Measurements from ENCODE around the gene RAD9A.
A peak's percentile ranks its signal among the peaks of the same experiment; 100 is the strongest.

RAD9A gene

GRCh38 chr11:67352546-67353316 lies 39.1 kb upstream of the RAD9A start:
- TF ChIP-seq POLR2A (IDR thresholded peaks at IDR 0.05; ENCODE audit: low read depth, low read length) = peak; percentile 72; the same call in 1 of the 2 replicates
- no peak; the same call in 1 of the 2 replicates for TF ChIP-seq POLR2AphosphoS5 (IDR thresholded peaks at IDR 0.05; ENCODE audit: low read depth, low read length)
- DNase-seq (ENCODE audit: insufficient read length) (no peak), FAIRE-seq (no peak)

- FAIRE-seq (peak; percentile 99), DNase-seq (ENCODE audit: insufficient read length) (peak; percentile 96)
- TF ChIP-seq POLR2AphosphoS5 (IDR thresholded peaks at IDR 0.05; ENCODE audit: low read depth, low read length) (peak; percentile 91), TAF1 (IDR thresholded peaks at IDR 0.05; ENCODE audit: borderline replicate concordance, low read depth, low read length) (peak; percentile 76), POLR2A (IDR thresholded peaks at IDR 0.05; ENCODE audit: low read depth, low read length) (peak; percentile 90)
Measured at GRCh38 chr11:67353317-67354074, 38.3 kb upstream of the RAD9A start, which contains the start of gene POLD4. Gene POLD4 (minus strand): TSS chr11:67353546. CDS start chr11:67353399, 147 bp downstream.

GRCh38 chr11:67354075-67355022 lies 37.4 kb upstream of the RAD9A start:
- FAIRE-seq = peak; percentile 53
- DNase-seq (ENCODE audit: insufficient read length) = no peak
- TF ChIP-seq POLR2A (IDR thresholded peaks at IDR 0.05; ENCODE audit: low read depth, low read length) (no peak), TAF1 (IDR thresholded peaks at IDR 0.05; ENCODE audit: borderline replicate concordance, low read depth, low read length) (0 out of 2 replicates have a peak, but pooled peaks have one; percentile 39)

- no peak for TF ChIP-seq POLR2A (IDR thresholded peaks at IDR 0.05; ENCODE audit: low read depth, low read length)
- TF ChIP-seq POLR2AphosphoS5 (IDR thresholded peaks at IDR 0.05; ENCODE audit: low read depth, low read length) = no peak
- TF ChIP-seq TAF1 (IDR thresholded peaks at IDR 0.05; ENCODE audit: borderline replicate concordance, low read depth, low read length) = no peak
- FAIRE-seq (no peak), DNase-seq (ENCODE audit: insufficient read length) (no peak)
Measured at GRCh38 chr11:67355023-67355793, 36.6 kb upstream of the RAD9A start.

GRCh38 chr11:67355794-67356386 lies 35.9 kb upstream of the RAD9A start:
- TF ChIP-seq TAF1 (IDR thresholded peaks at IDR 0.05; ENCODE audit: borderline replicate concordance, low read depth, low read length) = no peak
- TF ChIP-seq POLR2AphosphoS5 (IDR thresholded peaks at IDR 0.05; ENCODE audit: low read depth, low read length) = no peak
- TF ChIP-seq POLR2A (IDR thresholded peaks at IDR 0.05; ENCODE audit: low read depth, low read length) = no peak
- DNase-seq (ENCODE audit: insufficient read length) (no peak), FAIRE-seq (no peak)

- FAIRE-seq (no peak), DNase-seq (ENCODE audit: insufficient read length) (no peak)
- no peak for TF ChIP-seq POLR2A (IDR thresholded peaks at IDR 0.05; ENCODE audit: low read depth, low read length)
- no peak for TF ChIP-seq POLR2AphosphoS5 (IDR thresholded peaks at IDR 0.05; ENCODE audit: low read depth, low read length)
- TF ChIP-seq TAF1 (IDR thresholded peaks at IDR 0.05; ENCODE audit: borderline replicate concordance, low read depth, low read length) = no peak
Measured at GRCh38 chr11:67356387-67356863, 35.4 kb upstream of the RAD9A start.

- FAIRE-seq = peak; percentile 87
Measured at GRCh38 chr11:67356864-67357561, 34.8 kb upstream of the RAD9A start.

GRCh38 chr11:67357831-67358670 lies 33.7 kb upstream of the RAD9A start:
- no peak for TF ChIP-seq POLR2AphosphoS5 (IDR thresholded peaks at IDR 0.05; ENCODE audit: low read depth, low read length)
- no peak for TF ChIP-seq POLR2A (IDR thresholded peaks at IDR 0.05; ENCODE audit: low read depth, low read length)
- no peak for TF ChIP-seq TAF1 (IDR thresholded peaks at IDR 0.05; ENCODE audit: borderline replicate concordance, low read depth, low read length)
- FAIRE-seq (no peak), DNase-seq (ENCODE audit: insufficient read length) (no peak)

More at GRCh38 chr11:67356864-67357561, 34.8 kb upstream of the RAD9A start:
- TF ChIP-seq TAF1 (IDR thresholded peaks at IDR 0.05; ENCODE audit: borderline replicate concordance, low read depth, low read length) (no peak), POLR2A (IDR thresholded peaks at IDR 0.05; ENCODE audit: low read depth, low read length) (no peak), POLR2AphosphoS5 (IDR thresholded peaks at IDR 0.05; ENCODE audit: low read depth, low read length) (no peak)
- peak; percentile 71 for DNase-seq (ENCODE audit: insufficient read length)

- no peak for FAIRE-seq
Measured at GRCh38 chr11:67364169-67364568, 27.6 kb upstream of the RAD9A start.

More at GRCh38 chr11:67364169-67364568, 27.6 kb upstream of the RAD9A start:
- DNase-seq (ENCODE audit: insufficient read length) = no peak
- TF ChIP-seq POLR2AphosphoS5 (IDR thresholded peaks at IDR 0.05; ENCODE audit: low read depth, low read length) (no peak), TAF1 (IDR thresholded peaks at IDR 0.05; ENCODE audit: borderline replicate concordance, low read depth, low read length) (no peak), POLR2A (IDR thresholded peaks at IDR 0.05; ENCODE audit: low read depth, low read length) (no peak)

All from GM12892 (cell line).